Stimulated activated CD8-positive, alpha-beta memory T cell treated with anti-CD3 and anti-CD28 coated beads, Interleukin-12 subunit alpha, Interleukin-12 subunit beta, amount 100 ng/mL, for 24 hours (primary cell): Measurements from ENCODE around the gene AGO3.

Experiments
- DNase-seq: peaks from one replicate; pipeline ENCODE4 v3.0.0-alpha.2; 2020; ENCODE audit errors: extremely low read depth

The AGO3 gene

DNA sequence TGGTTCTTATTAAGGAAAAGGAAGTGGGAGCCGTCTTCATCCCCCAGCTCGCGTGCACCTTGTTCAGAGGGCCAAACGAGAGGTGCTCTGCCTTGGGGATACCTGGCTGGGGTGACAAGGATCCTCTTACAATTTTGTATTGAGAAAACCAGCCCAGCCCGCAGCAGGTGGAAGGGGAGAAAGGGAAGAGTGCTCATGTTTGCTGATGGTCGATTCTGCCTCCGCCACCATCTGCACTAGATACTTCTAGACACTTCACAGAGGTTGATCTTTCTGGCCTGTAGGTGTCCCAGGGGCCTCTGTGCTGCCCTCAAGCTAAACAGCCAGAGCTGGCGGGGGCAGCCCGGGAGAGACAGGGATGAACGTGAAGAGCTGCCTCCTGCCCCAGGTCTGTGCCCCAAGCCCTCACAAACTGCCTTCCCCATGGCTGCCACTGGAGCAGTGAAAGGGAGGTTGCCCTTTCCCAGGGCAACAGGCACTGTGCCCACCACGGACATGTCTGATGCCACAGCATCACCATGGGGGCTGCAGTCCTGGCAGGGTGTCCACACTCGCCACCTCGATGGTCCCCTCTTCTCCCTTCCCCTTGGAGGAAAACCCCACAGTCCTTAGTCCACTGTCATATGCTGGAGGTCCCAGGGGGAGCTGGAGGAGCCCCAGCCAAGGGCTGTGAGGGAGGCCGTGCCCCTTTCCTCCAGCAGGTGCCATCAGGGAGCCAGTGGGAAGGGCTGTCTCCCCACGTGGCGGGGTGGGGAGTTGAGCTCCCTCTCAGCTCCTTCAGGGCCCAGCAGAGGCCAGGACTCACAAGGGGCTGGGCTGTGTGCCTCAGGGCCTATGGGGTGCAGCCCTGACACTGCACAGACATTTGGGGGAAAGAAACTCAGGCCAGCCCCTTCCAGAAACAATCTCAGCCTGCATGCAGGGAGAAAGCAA, 165.9 kb downstream of the AGO3 start:
- DNase-seq = no peak

DNA sequence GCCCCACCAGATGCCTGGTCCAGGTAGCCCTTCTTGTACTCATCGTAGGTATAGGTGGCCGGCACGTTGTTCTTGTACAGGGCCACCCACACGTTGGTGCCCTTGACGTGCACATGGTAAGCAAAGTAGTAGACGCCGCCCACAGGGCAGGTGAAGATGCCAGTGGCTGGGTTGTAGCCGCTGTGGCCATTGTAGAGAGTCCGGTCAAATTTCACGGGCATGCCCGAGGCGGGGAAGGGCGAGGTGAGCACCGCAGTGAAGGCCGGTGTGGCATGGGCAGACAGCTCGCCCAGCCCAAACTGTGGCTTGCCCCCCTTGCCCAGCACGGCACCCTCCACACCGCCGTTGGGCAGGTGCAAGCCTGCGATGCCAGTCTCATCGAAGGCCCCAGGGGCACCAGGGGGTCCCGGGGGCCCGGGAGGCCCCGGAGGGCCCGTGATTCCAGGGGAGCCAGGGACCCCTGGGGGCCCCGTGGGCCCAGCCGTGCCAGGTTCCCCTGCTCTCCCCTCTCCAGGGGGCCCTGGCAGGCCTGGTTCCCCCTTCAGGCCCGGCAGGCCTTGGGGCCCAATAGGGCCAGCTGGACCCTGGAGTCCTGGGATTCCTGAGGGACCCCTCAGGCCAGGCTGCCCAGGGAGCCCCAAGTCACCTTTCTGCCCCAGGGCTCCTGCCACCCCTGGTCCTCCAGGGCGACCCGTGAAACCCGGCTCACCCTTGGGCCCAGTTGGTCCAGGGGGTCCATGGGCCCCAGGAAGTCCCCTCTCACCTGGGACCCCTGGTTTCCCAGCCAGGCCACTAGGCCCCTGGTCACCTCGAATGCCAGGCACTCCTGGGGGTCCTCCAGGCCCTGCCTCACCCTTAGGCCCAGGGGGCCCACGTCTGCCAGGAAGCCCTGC, 167.0 kb downstream of the AGO3 start:
- no peak for DNase-seq

DNA sequence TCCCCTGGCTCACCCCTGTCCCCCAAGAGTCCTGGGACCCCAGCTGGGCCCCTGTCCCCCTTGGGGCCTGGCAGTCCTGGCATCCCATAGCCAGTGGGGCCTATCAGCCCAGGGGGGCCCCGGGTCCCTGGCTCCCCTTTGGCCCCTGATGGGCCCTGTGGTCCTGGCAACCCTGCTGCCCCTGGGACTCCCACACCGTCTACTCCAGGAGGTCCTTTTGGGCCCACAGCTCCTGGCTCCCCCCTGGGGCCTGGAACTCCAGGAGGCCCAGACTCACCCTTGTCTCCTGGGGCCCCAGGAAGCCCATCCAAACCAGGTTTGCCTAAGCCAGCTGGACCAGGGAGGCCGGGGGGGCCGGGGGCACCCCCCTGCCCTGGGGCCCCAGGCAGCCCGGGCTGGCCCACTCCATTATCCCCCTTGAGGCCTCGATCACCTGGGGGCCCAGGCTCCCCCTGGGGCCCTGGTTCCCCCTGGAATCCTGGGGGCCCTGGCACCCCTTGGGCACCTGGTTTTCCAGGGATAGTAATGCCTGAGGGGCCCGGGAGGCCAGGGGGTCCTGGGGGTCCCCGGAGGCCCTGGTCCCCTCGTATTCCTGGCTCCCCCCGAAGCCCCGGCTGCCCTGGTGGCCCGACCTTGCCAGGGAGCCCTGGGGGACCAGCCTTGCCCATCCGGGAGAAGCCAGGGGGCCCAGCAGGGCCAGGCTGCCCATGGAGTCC, 167.9 kb downstream of the AGO3 start:
- DNase-seq = no peak

DNA sequence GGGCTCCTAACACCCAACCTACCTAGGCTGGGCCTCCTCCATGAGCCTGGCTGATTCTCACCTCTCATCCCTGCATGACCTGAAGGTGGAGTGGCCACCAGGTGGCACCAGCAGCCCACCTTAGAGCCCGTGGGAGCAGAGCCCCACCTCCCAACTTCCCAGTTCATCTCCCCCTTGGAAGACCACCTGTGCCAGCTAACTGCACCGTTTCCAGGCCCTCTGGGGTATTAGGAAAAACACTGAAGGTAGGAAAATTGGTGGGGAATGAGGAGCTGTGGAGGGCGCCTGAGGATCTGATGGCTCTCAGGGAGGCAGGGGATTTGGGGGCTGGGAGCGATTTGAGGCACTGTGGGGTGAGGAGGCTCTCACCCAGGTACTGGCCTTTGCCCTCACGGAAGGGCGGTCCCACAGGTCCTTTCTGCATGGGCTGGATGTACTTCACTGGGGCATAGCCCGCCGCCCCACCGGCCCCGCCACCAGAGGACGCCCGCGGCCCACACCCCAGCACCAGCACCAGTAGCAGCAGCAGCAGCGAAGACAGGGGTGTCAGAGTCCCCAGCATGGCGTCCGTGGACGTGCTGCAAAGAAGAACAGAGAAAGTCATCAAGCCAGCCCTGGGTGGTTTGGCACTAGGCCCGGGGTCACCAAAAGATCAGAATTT, 168.9 kb downstream of the AGO3 start:
- peak; percentile 55 for DNase-seq

DNA sequence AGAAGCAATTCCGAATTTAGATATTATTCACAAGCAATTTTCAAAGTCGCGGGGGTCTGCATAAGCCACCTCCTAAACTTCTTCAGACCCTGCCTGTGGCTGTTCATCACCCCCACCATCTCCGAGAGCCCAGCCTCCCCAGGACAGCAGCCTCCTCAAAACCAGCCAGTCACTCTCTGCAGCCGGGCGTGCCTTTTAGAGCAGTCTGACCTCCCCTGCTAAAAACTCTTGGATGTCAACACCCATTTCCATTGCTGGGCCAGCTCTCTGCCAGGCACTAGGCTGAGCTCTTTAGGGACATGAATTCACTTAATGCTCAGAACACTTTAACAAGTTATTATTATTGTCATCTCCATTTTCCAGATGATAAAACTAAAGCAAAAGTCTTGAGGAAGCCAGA, 169.5 kb downstream of the AGO3 start:
- DNase-seq = no peak

DNA sequence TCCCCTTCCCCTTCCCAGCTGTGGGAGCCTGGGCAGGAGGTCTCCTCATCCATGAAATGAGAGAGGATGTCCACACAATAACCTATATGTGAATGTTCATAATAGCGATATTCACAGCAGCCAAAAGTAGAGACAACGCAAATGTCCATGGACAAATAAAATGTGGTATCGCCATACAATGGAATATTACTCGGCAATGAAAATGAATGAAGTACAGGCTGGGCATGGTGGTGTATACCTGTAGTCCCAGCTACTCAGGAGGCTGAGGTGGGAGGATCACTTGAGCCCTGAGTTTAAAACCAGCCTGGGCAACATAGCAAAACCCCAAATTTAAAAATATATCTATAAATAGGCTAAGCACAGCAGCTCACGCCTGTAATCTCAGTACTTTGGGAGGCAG, 170.6 kb downstream of the AGO3 start:
- DNase-seq = no peak

DNA sequence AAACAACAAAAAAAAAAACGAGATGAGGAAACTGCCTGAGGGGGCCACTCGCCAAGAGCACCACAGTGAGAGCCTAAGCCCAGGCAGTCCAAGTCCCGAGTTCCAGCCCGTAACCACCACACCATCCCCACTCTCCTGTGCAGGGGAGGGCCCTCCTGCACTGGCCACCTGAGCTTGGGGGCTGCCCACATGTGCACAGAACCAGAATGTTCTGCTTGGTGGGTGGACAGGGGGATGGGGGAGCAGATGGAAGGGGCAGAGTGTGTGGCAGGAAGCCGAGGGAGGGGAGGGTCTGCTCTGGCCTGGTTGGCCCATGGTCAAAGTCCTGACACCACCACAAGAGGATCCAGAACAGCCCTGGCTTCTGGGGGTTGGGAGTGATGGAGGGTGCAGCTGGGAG, 175.4 kb downstream of the AGO3 start:
- no peak for DNase-seq

DNA sequence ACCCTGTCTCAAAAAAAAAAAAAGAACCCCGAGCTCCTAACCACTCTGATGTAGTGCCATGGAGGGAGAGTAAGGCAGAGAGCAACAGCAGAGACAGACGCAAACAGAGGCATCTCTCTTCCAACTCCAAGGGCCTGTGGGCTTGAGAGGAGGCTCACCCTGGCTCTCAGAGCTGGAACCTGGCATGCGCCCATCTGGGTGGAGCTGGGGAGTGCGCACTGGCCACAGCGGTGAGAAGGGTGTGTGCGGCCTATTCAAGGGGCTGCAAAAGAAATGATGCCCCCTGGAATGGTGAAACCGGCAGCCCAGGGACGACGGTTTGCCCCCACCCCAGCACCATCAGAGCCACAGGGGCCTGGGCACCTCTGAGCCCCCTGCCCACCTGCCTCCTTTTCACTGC, 176.5 kb downstream of the AGO3 start:
- DNase-seq = no peak

DNA sequence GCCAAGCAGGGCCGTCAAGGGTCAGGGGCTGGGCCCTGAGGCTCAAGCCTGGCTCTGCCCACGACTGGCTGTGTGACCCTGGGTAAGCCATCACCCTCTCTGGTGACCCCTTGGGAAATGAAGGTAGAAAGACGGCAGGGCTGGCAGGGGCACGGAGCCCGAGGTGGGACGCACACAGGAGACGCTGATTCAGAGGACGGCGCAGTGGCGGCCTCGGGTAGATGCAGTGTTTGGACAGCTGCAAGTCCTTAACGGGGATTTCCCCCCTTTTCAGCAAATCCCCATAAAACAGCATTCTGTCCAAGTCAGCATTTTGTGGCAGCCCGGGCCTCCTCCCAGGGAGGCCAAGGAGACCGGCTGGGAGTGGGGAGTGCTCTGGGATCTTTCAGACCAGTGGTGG, 177.4 kb downstream of the AGO3 start:
- DNase-seq = no peak

DNA sequence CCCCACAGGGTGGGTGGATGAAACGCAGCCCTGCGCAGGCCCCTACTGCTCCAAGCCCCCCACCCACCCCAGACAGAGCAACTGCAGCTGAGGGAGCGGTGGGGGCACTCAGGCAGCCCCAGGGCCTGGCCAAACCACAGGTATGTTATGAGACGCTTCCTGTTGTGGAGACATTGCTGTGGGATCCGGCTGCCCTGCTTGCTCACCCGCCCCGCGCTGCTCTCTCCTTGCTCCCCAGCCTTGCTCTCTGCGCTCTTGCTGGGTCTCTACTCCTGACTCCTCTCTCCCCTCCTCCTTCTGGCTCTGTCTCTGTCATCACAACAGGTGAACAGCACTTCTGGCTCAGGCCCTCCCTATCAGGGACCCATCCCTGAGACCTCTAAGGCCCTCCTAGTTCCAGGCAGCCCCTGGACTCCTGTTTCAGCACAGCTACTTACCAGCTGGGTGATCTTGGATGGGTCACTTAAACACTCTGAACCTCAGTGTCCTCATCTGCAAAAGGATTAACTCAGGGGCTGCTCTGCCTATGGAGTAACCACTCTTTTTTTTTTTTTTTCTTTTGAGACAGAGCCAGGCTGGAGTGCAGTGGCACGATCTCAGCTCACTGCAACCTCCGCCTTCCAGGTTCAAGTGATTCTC, 178.3 kb downstream of the AGO3 start:
- no peak for DNase-seq

DNA sequence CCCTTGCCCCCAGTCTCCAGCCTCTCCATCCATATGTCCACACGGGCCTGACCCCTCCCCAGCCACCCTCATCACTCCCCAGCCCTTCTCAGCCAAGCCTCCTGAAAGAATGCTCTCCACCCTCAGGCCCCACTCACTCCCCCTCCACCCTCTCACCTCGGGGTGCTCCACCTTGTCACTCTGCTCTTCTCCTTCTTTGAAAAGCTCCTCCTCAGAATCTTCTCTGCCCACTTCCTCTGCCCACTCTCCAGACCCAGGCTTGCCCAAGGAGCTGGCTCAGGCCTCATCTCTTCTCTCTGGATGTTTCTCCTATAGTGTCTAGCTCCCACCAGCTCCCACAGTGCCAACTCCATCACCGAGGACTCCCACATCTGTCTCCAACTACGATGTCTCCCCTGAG, 180.2 kb downstream of the AGO3 start:
- DNase-seq = no peak

DNA sequence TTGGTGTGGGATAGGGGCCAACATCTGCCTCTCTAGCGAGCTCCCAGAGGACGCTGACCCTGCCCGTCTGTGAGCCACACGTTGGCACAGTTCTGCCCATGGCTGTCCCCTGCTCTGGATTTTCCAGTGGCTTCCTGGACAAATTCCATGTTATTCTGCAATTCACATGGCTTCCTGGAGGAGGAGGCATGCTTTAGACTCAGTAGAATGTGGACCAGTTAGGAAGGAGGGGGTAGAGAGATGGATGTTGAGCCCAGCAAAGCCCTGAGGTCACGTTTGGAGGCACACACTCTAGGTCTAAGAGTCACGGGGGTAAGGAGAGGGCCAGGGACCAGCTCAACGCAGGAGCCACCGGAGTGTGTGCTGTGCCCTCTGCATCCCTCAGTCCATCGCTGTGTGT, 181.9 kb downstream of the AGO3 start:
- DNase-seq = no peak

DNA sequence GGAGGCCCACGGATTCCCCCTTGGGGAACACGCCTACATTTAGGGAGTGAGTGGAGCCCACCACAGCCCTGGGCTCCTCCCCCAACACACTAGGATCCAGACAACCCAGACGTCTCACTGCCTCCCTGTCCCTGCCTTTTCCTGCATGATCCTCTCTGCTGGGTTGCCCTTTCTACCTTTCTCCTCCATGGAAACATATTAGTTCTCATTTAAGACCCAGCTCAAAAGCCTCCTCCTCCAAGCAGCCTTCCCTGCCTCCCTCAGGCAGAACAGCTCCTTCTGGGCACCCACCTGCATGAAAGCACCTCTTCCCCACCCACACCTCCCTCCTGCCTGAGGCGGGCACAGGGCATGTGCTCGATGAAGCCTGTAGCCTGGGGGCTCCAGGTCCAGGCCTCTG, 183.5 kb downstream of the AGO3 start:
- no peak for DNase-seq

DNA sequence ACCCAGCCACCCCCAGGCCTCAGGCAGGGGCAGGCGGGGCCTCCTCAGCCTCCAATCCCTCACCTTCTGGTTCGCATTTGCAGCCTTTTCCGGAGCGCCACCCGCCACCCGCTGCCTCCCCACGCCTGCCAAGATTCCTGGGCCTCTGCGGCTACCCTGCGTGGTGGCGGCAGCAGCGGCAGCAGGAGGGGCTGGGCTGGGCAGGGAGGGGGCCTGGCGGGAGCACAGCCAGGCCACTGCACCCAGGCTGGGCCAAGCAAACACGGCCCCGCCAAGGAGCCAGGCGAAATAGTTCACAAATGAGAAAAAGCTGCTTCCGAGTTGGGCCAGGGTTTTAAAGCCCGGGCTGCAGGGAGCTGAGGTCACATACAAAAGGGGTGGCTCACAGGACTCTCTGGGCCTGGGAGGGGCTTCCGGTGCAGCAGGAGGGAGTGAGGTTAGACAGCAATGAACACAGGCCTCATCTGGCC, 184.3 kb downstream of the AGO3 start:
- no peak for DNase-seq

DNA sequence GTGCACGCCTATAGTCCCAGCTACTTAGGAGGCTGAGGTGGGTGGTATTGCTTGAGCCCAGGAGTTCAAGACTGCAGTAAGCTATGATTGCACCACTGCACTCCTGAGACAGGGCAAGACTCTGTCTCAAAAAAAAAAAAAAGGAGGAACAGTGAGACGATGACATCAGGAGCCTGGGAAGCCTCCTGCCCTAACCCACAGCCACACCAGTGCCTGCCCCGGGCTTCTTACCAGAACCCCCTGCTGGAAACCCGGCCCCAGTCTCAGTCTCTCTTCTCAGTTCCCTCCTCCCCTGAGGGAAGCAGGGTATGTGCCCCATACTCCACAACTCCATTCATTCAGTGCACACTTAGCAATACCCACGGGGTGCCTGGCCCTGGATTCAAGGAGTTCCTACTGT, 185.0 kb downstream of the AGO3 start:
- DNase-seq = no peak

DNA sequence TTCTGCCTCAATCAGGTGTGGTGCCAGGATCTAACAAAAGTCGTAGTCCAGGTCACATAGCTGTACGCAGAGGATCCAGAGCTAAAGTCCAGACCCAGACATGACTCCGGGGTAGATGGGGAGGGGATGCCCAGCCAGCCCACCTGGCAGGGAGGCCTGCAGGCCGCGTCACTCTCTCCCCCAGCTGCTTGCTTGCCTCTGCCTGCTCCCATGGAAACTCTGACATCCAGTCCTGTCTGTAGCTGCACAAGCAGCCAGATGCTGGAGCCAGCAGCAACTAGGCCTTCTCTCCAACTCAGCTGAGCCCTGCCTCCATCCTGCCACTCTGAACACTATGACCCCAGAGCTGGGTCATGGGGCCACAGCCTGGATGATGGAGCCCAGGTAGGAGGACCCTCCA, 186.0 kb downstream of the AGO3 start:
- no peak for DNase-seq

DNA sequence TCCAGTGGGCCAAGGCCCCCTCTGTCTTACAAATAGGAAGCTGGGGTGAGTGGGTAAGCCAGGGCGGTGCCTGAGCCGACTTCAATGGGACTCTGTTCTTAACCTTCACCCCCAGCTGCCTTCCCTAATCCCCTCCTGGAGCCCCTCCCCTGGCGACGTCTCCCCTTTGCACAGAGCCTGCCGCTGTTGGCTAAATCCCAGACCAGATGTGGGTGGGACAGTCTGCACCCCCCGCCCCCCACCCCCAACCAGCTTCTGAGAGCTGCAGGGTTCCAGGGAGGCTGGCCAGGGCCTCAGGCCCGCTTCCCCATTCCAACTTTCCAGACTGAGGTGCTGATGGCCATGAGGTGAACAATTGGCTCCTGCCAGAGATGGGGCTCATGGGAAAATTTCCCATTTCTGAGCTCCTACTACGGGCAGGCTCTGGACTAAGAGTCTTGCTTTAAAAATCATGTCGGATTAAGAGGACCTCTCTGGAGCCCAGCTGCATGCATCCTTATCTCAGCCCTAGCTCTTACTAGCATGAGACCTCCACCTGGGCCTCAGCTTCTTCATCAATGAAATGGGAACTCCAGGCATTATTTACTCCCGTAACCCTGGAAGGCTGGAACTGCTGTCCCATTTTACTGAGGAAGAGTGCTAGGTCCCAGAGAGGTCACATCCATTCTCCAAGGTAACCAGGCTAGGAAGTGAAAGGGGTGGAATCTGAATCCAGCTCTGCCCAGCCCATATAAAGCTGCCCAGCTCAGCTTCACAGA, 187.7 kb downstream of the AGO3 start:
- DNase-seq = no peak

DNA sequence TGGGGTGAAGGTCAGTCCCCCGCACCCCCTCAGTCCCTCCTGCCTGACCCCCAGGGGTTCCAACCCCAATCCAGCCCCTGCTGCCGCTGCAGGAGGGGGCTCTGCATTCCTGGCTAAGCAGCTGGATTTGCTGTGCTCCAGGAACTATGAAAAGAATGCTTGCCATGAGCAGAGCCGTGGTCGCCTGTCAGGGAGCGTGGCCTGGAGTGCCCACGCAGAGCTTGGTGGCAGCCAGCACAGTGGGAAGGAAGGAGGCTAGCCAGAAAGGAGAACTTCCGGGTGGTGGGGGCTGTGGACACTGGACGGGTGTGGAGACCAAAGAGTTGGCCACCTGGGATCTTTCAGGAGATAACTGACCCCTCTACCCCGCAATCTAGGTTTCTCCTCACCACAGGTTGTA, 188.6 kb downstream of the AGO3 start:
- DNase-seq = no peak
